Tibial nerve (tissue), 3 donors: ENCODE data around the gene MBD5.

ENCODE experiments used
- POLR2A ChIP-seq, 2 donors: fragments of 450-650 bp; IDR thresholded peaks; one replicate each; pipeline ENCODE4 v1.6.1; 2017; ENCODE audit warnings: antibody characterized with exemption in 2 of 2, mild to moderate bottlenecking in 2 of 2, moderate library complexity in 2 of 2
- TF ChIP-seq, protein P1 (sequence below), 5 experiments: fragments of 200-600 bp in 3 of 5; fragments of 450-650 bp in 2 of 5; sonication (generic) in 3 of 5; IDR thresholded peaks; one replicate each; pipeline ENCODE4 v1.5.1; 2016 to 2019; ENCODE audit warnings: antibody characterized with exemption in 5 of 5, mild to moderate bottlenecking in 3 of 5, moderate library complexity in 2 of 5

GRCh38 chr2:148298196-148298595, 277.3 kb downstream of the MBD5 start:
- no peak for TF ChIP-seq POLR2A (IDR thresholded peaks at IDR 0.05)
- TF ChIP-seq, protein P1, sequence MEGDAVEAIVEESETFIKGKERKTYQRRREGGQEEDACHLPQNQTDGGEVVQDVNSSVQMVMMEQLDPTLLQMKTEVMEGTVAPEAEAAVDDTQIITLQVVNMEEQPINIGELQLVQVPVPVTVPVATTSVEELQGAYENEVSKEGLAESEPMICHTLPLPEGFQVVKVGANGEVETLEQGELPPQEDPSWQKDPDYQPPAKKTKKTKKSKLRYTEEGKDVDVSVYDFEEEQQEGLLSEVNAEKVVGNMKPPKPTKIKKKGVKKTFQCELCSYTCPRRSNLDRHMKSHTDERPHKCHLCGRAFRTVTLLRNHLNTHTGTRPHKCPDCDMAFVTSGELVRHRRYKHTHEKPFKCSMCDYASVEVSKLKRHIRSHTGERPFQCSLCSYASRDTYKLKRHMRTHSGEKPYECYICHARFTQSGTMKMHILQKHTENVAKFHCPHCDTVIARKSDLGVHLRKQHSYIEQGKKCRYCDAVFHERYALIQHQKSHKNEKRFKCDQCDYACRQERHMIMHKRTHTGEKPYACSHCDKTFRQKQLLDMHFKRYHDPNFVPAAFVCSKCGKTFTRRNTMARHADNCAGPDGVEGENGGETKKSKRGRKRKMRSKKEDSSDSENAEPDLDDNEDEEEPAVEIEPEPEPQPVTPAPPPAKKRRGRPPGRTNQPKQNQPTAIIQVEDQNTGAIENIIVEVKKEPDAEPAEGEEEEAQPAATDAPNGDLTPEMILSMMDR (IDR thresholded peaks at IDR 0.05), result no peak
